Loucy (cell line): ENCODE data around the gene C2orf81.

Experiments
- H2AFZ ChIP-seq: fragments of 200-600 bp; sonication (generic); 2 replicates; pipeline ENCODE4 v1.6.0; 2016; ENCODE audit warnings: antibody characterized with exemption, mild to moderate bottlenecking, low read length, moderate library complexity
- H3F3A ChIP-seq: fragments of 200-600 bp; 2 replicates; pipeline ENCODE4 v1.6.0; 2016; ENCODE audit warnings: antibody characterized with exemption, low read depth, mild to moderate bottlenecking
- H3K27me3 ChIP-seq: fragments of 200-600 bp; sonication (generic); 2 replicates; pipeline ENCODE4 v1.6.1; 2014; ENCODE audit warnings: low read length, mild to moderate bottlenecking; ENCODE audit not compliant: insufficient read depth, poor library complexity, severe bottlenecking
- H3K36me3 ChIP-seq: fragments of 200-600 bp; sonication (generic); 2 replicates; pipeline ENCODE4 v1.6.1; 2016; ENCODE audit warnings: low read length; ENCODE audit not compliant: insufficient read depth
- H3K4me1 ChIP-seq: fragments of 200-600 bp; sonication (generic); 2 replicates; pipeline ENCODE4 v1.5.1; 2014; ENCODE audit warnings: low read length, mild to moderate bottlenecking; ENCODE audit not compliant: insufficient read depth, poor library complexity, severe bottlenecking
- H3K4me2 ChIP-seq: fragments of 200-600 bp; sonication (generic); 2 replicates; pipeline ENCODE4 v1.6.0; 2014; ENCODE audit warnings: antibody characterized with exemption, low read length, low read depth, mild to moderate bottlenecking; ENCODE audit not compliant: poor library complexity, severe bottlenecking
- H3K4me3 ChIP-seq: fragments of 200-600 bp; sonication (generic); 2 replicates; pipeline ENCODE4 v1.5.1; 2014; ENCODE audit warnings: low read length, mild to moderate bottlenecking, mixed read lengths; ENCODE audit not compliant: poor library complexity, severe bottlenecking
- H3K79me2 ChIP-seq: fragments of 200-600 bp; sonication (generic); 2 replicates; pipeline ENCODE4 v1.6.1; 2014; ENCODE audit warnings: low read length; ENCODE audit not compliant: insufficient read depth
- H3K9ac ChIP-seq: fragments of 200-600 bp; sonication (generic); 2 replicates; pipeline ENCODE4 v1.6.0; 2014; ENCODE audit warnings: mild to moderate bottlenecking, low read depth, low read length, moderate library complexity; ENCODE audit not compliant: poor library complexity, severe bottlenecking
- H3K9me2 ChIP-seq: fragments of 200-600 bp; sonication (generic); replicated peaks from 2 replicates; pipeline ENCODE4 v1.6.1; 2016; ENCODE audit warnings: low read depth, low read length, mixed read lengths
- H3K9me3 ChIP-seq: fragments of 200-600 bp; sonication (generic); 2 replicates; pipeline ENCODE4 v1.6.1; 2014; ENCODE audit warnings: mild to moderate bottlenecking, antibody characterized with exemption, low read length, low read depth; ENCODE audit not compliant: insufficient read depth
- H4K20me1 ChIP-seq: fragments of 200-600 bp; sonication (generic); 2 replicates; pipeline ENCODE4 v1.6.0; 2014; ENCODE audit warnings: antibody characterized with exemption, low read length, mild to moderate bottlenecking; ENCODE audit not compliant: insufficient read depth, poor library complexity, severe bottlenecking
- CTCF ChIP-seq: fragments of 200-600 bp; sonication (generic); conservative IDR thresholded peaks from 2 replicates; pipeline ENCODE4 v1.5.1; 2014; ENCODE audit warnings: mild to moderate bottlenecking, antibody characterized with exemption, low read length
- EZH2phosphoT487 ChIP-seq: fragments of 200-600 bp; IDR thresholded peaks from 2 replicates; pipeline ENCODE4 v1.6.1; 2018; ENCODE audit warnings: antibody characterized with exemption, mild to moderate bottlenecking, moderate library complexity, borderline replicate concordance

C2orf81 gene

GRCh38 chr2:74372674-74373073, 48.7 kb downstream of the C2orf81 start:
- H4K20me1 ChIP-seq = no peaks in the 10 kb centered on the region
- no peak overlapping the region for H2AFZ ChIP-seq
- no peak overlapping the region for H3K9ac ChIP-seq
- H3K9me2 ChIP-seq = no peaks in the 10 kb centered on the region
- no peak overlapping the region for H3K4me3 ChIP-seq
- no peaks in the 10 kb centered on the region for H3K27me3 ChIP-seq
- no peak overlapping the region for H3K4me2 ChIP-seq
- TF ChIP-seq EZH2phosphoT487 (no peak), CTCF (no peak)
- no peaks in the 10 kb centered on the region for H3K4me1 ChIP-seq
- H3K9me3 ChIP-seq = no peaks in the 10 kb centered on the region
- H3F3A ChIP-seq = no peaks in the 10 kb centered on the region
- no peaks in the 10 kb centered on the region for H3K79me2 ChIP-seq
- H3K36me3 ChIP-seq = peaks cover 56% of the 10 kb centered on the region; the same call in 1 of the 2 replicates

GRCh38 chr2:74371421-74371820, 50.0 kb downstream of the C2orf81 start:
- H3K36me3 ChIP-seq = peaks cover 56% of the 10 kb centered on the region; the same call in 1 of the 2 replicates
- no peak overlapping the region for H3K9ac ChIP-seq

GRCh38 chr2:74369976-74370375, 51.4 kb downstream of the C2orf81 start:
- Histone ChIP-seq H2AFZ (no peak overlapping the region), H3K9me2 (no peaks in the 10 kb centered on the region), H3K79me2 (no peaks in the 10 kb centered on the region), H3K4me1 (no peaks in the 10 kb centered on the region), H3K36me3 (peaks cover 60% of the 10 kb centered on the region; the same call in 1 of the 2 replicates), H3K4me3 (no peak overlapping the region), H3K4me2 (no peak overlapping the region), H3F3A (no peaks in the 10 kb centered on the region), H4K20me1 (no peaks in the 10 kb centered on the region), H3K9me3 (no peaks in the 10 kb centered on the region), H3K9ac (no peak overlapping the region), H3K27me3 (no peaks in the 10 kb centered on the region)
- TF ChIP-seq EZH2phosphoT487 (no peak), CTCF (no peak)

More at GRCh38 chr2:74371421-74371820, 50.0 kb downstream of the C2orf81 start:
- H3K4me1 ChIP-seq = no peaks in the 10 kb centered on the region
- no peaks in the 10 kb centered on the region for H3F3A ChIP-seq
- H3K9me2 ChIP-seq = no peaks in the 10 kb centered on the region
- no peak overlapping the region for H3K4me2 ChIP-seq
- no peaks in the 10 kb centered on the region for H4K20me1 ChIP-seq
- no peaks in the 10 kb centered on the region for H3K79me2 ChIP-seq
- H3K4me3 ChIP-seq = no peak overlapping the region
- TF ChIP-seq CTCF = no peak
- TF ChIP-seq EZH2phosphoT487 = no peak
- H3K27me3 ChIP-seq = no peaks in the 10 kb centered on the region
- H2AFZ ChIP-seq = no peak overlapping the region
- H3K9me3 ChIP-seq = no peaks in the 10 kb centered on the region
